ENCODE measurements around the gene ARID1B.
"Not testable (repeated sequence)": the region's sequence is repeated elsewhere in the genome, so short reads cannot be mapped to it uniquely, and the experiment has no call there.

The ARID1B gene

GRCh38 chr6:156945789-156946172, 168.6 kb downstream of the ARID1B start:
- H3K36me3 Mint-ChIP-seq; H3K4me3 Mint-ChIP-seq; ATAC-seq (ENCODE audit: low read depth); H3K27me3 Mint-ChIP-seq; H3K9me3 Mint-ChIP-seq; DNase-seq (ENCODE audit: low spot score in 2 of 2): not testable (repeated sequence)
- Mint-ChIP-seq H3K27ac (peak overlapping the region; percentile 35), H3K4me1 (peaks cover 38% of the 10 kb centered on the region)

- no peak overlapping the region for H3K27ac Mint-ChIP-seq
- ATAC-seq (ENCODE audit: low read depth) (no peak), DNase-seq (ENCODE audit: low spot score in 2 of 2) (no peak)
- H3K36me3 Mint-ChIP-seq: peaks cover 6% of the 10 kb centered on the region
- no peak overlapping the region for H3K4me3 Mint-ChIP-seq
- no peaks in the 10 kb centered on the region for H3K9me3 Mint-ChIP-seq
- H3K4me1 Mint-ChIP-seq: peaks cover 38% of the 10 kb centered on the region
- no peaks in the 10 kb centered on the region for H3K27me3 Mint-ChIP-seq
Observed at GRCh38 chr6:156946370-156946936, 169.3 kb downstream of the ARID1B start.

- Mint-ChIP-seq H3K27ac (no peak overlapping the region), H3K4me1 (peaks cover 43% of the 10 kb centered on the region), H3K4me3 (no peak overlapping the region), H3K9me3 (no peaks in the 10 kb centered on the region), H3K36me3 (peaks cover 4% of the 10 kb centered on the region), H3K27me3 (no peaks in the 10 kb centered on the region)
- ATAC-seq (ENCODE audit: low read depth) (no peak), DNase-seq (ENCODE audit: low spot score in 2 of 2) (no peak)
Observed at GRCh38 chr6:156948277-156948676, 171.1 kb downstream of the ARID1B start.

GRCh38 chr6:156948807-156949206, 171.6 kb downstream of the ARID1B start:
- no peaks in the 10 kb centered on the region for H3K9me3 Mint-ChIP-seq
- peaks cover 4% of the 10 kb centered on the region for H3K36me3 Mint-ChIP-seq
- H3K27me3 Mint-ChIP-seq: no peaks in the 10 kb centered on the region
- H3K4me3 Mint-ChIP-seq: no peak overlapping the region
- no peak overlapping the region for H3K27ac Mint-ChIP-seq
- peaks cover 46% of the 10 kb centered on the region for H3K4me1 Mint-ChIP-seq
- ATAC-seq (ENCODE audit: low read depth): no peak
- DNase-seq (ENCODE audit: low spot score in 2 of 2): no peak

- peaks cover 43% of the 10 kb centered on the region for H3K4me1 Mint-ChIP-seq
- no peak overlapping the region for H3K27ac Mint-ChIP-seq
- H3K27me3 Mint-ChIP-seq: no peaks in the 10 kb centered on the region
Observed at GRCh38 chr6:156949376-156949775, 172.2 kb downstream of the ARID1B start.

GRCh38 chr6:156950084-156950483, 172.9 kb downstream of the ARID1B start:
- ATAC-seq (ENCODE audit: low read depth) (no peak), DNase-seq (ENCODE audit: low spot score in 2 of 2) (no peak)
- Mint-ChIP-seq H3K36me3 (peaks cover 3% of the 10 kb centered on the region), H3K4me3 (no peak overlapping the region), H3K4me1 (peaks cover 49% of the 10 kb centered on the region), H3K9me3 (no peaks in the 10 kb centered on the region), H3K27me3 (no peaks in the 10 kb centered on the region), H3K27ac (no peak overlapping the region)

More at GRCh38 chr6:156949376-156949775, 172.2 kb downstream of the ARID1B start:
- ATAC-seq (ENCODE audit: low read depth) (no peak), DNase-seq (ENCODE audit: low spot score in 2 of 2) (no peak)
- Mint-ChIP-seq H3K36me3 (peaks cover 3% of the 10 kb centered on the region), H3K4me3 (no peak overlapping the region), H3K9me3 (no peaks in the 10 kb centered on the region)

- no peaks in the 10 kb centered on the region for H3K36me3 Mint-ChIP-seq
- no peak for DNase-seq (ENCODE audit: low spot score in 2 of 2)
- ATAC-seq (ENCODE audit: low read depth): no peak
- no peaks in the 10 kb centered on the region for H3K27me3 Mint-ChIP-seq
- H3K4me1 Mint-ChIP-seq: peaks cover 46% of the 10 kb centered on the region
- H3K27ac Mint-ChIP-seq: no peak overlapping the region
- no peak overlapping the region for H3K4me3 Mint-ChIP-seq
- no peaks in the 10 kb centered on the region for H3K9me3 Mint-ChIP-seq
Observed at GRCh38 chr6:156950531-156950930, 173.4 kb downstream of the ARID1B start.

GRCh38 chr6:156952401-156952800, 175.2 kb downstream of the ARID1B start:
- H3K4me3 Mint-ChIP-seq: peak overlapping the region; percentile 2
- ATAC-seq (ENCODE audit: low read depth) (no peak), DNase-seq (ENCODE audit: low spot score in 2 of 2) (no peak)
- H3K4me1 Mint-ChIP-seq: peaks cover 50% of the 10 kb centered on the region
- no peaks in the 10 kb centered on the region for H3K36me3 Mint-ChIP-seq
- H3K27me3 Mint-ChIP-seq: no peaks in the 10 kb centered on the region
- H3K27ac Mint-ChIP-seq: no peak overlapping the region
- no peaks in the 10 kb centered on the region for H3K9me3 Mint-ChIP-seq

- DNase-seq (ENCODE audit: low spot score in 2 of 2) (no peak), ATAC-seq (ENCODE audit: low read depth) (no peak)
- no peaks in the 10 kb centered on the region for H3K36me3 Mint-ChIP-seq
- H3K27me3 Mint-ChIP-seq: no peaks in the 10 kb centered on the region
- H3K27ac Mint-ChIP-seq: peak overlapping the region; percentile 20
- H3K4me1 Mint-ChIP-seq: peaks cover 55% of the 10 kb centered on the region
- H3K4me3 Mint-ChIP-seq: no peak overlapping the region
- no peaks in the 10 kb centered on the region for H3K9me3 Mint-ChIP-seq
Observed at GRCh38 chr6:156953127-156953478, 175.9 kb downstream of the ARID1B start.

GRCh38 chr6:156953479-156954146, 176.4 kb downstream of the ARID1B start:
- no peaks in the 10 kb centered on the region for H3K9me3 Mint-ChIP-seq
- H3K4me3 Mint-ChIP-seq: no peak overlapping the region
- DNase-seq (ENCODE audit: low spot score in 2 of 2) (no peak), ATAC-seq (ENCODE audit: low read depth) (peak; percentile 64)
- no peaks in the 10 kb centered on the region for H3K27me3 Mint-ChIP-seq
- H3K27ac Mint-ChIP-seq: peak overlapping the region; percentile 20
- H3K36me3 Mint-ChIP-seq: no peaks in the 10 kb centered on the region
- peaks cover 59% of the 10 kb centered on the region for H3K4me1 Mint-ChIP-seq

- no peaks in the 10 kb centered on the region for H3K36me3 Mint-ChIP-seq
- H3K4me1 Mint-ChIP-seq: peaks cover 59% of the 10 kb centered on the region
- H3K4me3 Mint-ChIP-seq: no peak overlapping the region
- ATAC-seq (ENCODE audit: low read depth) (no peak), DNase-seq (ENCODE audit: low spot score in 2 of 2) (no peak)
- H3K9me3 Mint-ChIP-seq: no peaks in the 10 kb centered on the region
- H3K27me3 Mint-ChIP-seq: no peaks in the 10 kb centered on the region
- H3K27ac Mint-ChIP-seq: no peak overlapping the region
Observed at GRCh38 chr6:156954191-156954590, 177.0 kb downstream of the ARID1B start.

- peaks cover 58% of the 10 kb centered on the region for H3K4me1 Mint-ChIP-seq
- no peak for DNase-seq (ENCODE audit: low spot score in 2 of 2)
- H3K4me3 Mint-ChIP-seq: no peak overlapping the region
- no peaks in the 10 kb centered on the region for H3K27me3 Mint-ChIP-seq
- H3K9me3 Mint-ChIP-seq: no peaks in the 10 kb centered on the region
- peak overlapping the region; percentile 19 for H3K27ac Mint-ChIP-seq
- ATAC-seq (ENCODE audit: low read depth): no peak
- no peaks in the 10 kb centered on the region for H3K36me3 Mint-ChIP-seq
Observed at GRCh38 chr6:156954816-156955215, 177.6 kb downstream of the ARID1B start.

GRCh38 chr6:156955494-156956183, 178.5 kb downstream of the ARID1B start:
- H3K4me1 Mint-ChIP-seq: peaks cover 52% of the 10 kb centered on the region
- DNase-seq (ENCODE audit: low spot score in 2 of 2): no peak
- peak overlapping the region; percentile 19 for H3K27ac Mint-ChIP-seq

GRCh38 chr6:156956286-156956685, 179.1 kb downstream of the ARID1B start:
- Mint-ChIP-seq H3K4me3 (no peak overlapping the region), H3K27ac (no peak overlapping the region), H3K4me1 (peaks cover 52% of the 10 kb centered on the region), H3K9me3 (no peaks in the 10 kb centered on the region), H3K36me3 (no peaks in the 10 kb centered on the region), H3K27me3 (no peaks in the 10 kb centered on the region)
- no peak for ATAC-seq (ENCODE audit: low read depth)
- DNase-seq (ENCODE audit: low spot score in 2 of 2): no peak

More at GRCh38 chr6:156955494-156956183, 178.5 kb downstream of the ARID1B start:
- no peaks in the 10 kb centered on the region for H3K27me3 Mint-ChIP-seq
- H3K36me3 Mint-ChIP-seq: no peaks in the 10 kb centered on the region
- H3K4me3 Mint-ChIP-seq: no peak overlapping the region
- ATAC-seq (ENCODE audit: low read depth): no peak
- H3K9me3 Mint-ChIP-seq: no peaks in the 10 kb centered on the region
